GM19467 (cell line): ENCODE measurements around the gene CEP72.
A peak's percentile ranks its signal among the peaks of the same experiment; 100 is the strongest.
"Not testable (repeated sequence)": the region's sequence is repeated elsewhere in the genome, so short reads cannot be mapped to it uniquely, and the experiment has no call there.

Experiments
- ATAC-seq: cut with Tn5 transposase; IDR thresholded peaks from one replicate; pipeline ENCODE4 v1.9.1; 2021; ENCODE audit warnings: mild to moderate bottlenecking, moderate library complexity; ENCODE audit not compliant: unreplicated experiment

Gene CEP72

GRCh38 chr5:610744-611730 lies 1.1 kb upstream of the CEP72 start:
- ATAC-seq: no peak

GRCh38 chr5:612498-613424 lies 621 bp downstream of the CEP72 start:
- peak; percentile 18 for ATAC-seq

- no peak for ATAC-seq
Measured at GRCh38 chr5:616484-617039, 4.4 kb downstream of the CEP72 start.

- ATAC-seq: no peak
Measured at GRCh38 chr5:617896-618295, 5.8 kb downstream of the CEP72 start.

- ATAC-seq: no peak
Measured at GRCh38 chr5:618450-618849, 6.3 kb downstream of the CEP72 start.

- ATAC-seq: no peak
Measured at GRCh38 chr5:619444-619843, 7.3 kb downstream of the CEP72 start.

- ATAC-seq: no peak
Measured at GRCh38 chr5:620152-620551, 8.0 kb downstream of the CEP72 start.

GRCh38 chr5:620586-621180 lies 8.5 kb downstream of the CEP72 start:
- ATAC-seq: no peak

- no peak for ATAC-seq
Measured at GRCh38 chr5:621341-621761, 9.2 kb downstream of the CEP72 start.

- ATAC-seq: no peak
Measured at GRCh38 chr5:622359-622758, 10.2 kb downstream of the CEP72 start.

- ATAC-seq: no peak
Measured at GRCh38 chr5:622946-623522, 10.9 kb downstream of the CEP72 start.

GRCh38 chr5:623531-623930 lies 11.4 kb downstream of the CEP72 start:
- ATAC-seq: no peak

- ATAC-seq: no peak
Measured at GRCh38 chr5:624118-624950, 12.2 kb downstream of the CEP72 start.

- ATAC-seq: no peak
Measured at GRCh38 chr5:624951-625230, 12.8 kb downstream of the CEP72 start.

- ATAC-seq: no peak
Measured at GRCh38 chr5:625516-625915, 13.4 kb downstream of the CEP72 start.

- no peak for ATAC-seq
Measured at GRCh38 chr5:626850-627249, 14.7 kb downstream of the CEP72 start.

- ATAC-seq: no peak
Measured at GRCh38 chr5:627840-628239, 15.7 kb downstream of the CEP72 start.

GRCh38 chr5:628351-629205 lies 16.4 kb downstream of the CEP72 start:
- ATAC-seq: not testable (repeated sequence)

- ATAC-seq: no peak
Measured at GRCh38 chr5:633501-633955, 21.4 kb downstream of the CEP72 start.
